ENCODE results near the gene FAM209B.

DNA sequence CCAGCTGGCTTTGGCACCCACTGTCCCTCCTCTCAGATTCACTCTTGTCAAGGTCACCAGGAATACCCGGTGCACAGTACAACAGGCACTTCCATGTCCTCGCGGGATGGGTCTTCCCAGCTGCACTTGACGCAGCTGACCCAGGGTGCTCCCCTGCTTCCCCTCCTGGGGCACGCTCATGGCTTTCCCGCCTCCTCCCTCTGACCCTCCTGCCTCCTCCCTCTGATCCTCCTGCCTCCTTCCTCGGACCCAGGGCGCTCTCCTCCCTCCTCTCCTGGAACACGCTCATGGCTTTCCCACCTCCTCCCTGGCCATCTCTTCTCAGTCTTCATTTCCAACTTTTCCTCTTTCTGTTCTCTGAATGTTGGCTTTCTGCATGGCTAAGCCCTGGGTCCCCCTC lies 42.1 kb downstream of the FAM209B start:
- TF ChIP-seq, protein P1, sequence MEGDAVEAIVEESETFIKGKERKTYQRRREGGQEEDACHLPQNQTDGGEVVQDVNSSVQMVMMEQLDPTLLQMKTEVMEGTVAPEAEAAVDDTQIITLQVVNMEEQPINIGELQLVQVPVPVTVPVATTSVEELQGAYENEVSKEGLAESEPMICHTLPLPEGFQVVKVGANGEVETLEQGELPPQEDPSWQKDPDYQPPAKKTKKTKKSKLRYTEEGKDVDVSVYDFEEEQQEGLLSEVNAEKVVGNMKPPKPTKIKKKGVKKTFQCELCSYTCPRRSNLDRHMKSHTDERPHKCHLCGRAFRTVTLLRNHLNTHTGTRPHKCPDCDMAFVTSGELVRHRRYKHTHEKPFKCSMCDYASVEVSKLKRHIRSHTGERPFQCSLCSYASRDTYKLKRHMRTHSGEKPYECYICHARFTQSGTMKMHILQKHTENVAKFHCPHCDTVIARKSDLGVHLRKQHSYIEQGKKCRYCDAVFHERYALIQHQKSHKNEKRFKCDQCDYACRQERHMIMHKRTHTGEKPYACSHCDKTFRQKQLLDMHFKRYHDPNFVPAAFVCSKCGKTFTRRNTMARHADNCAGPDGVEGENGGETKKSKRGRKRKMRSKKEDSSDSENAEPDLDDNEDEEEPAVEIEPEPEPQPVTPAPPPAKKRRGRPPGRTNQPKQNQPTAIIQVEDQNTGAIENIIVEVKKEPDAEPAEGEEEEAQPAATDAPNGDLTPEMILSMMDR (IDR thresholded peaks at IDR 0.05), result no peak
- no peak for TF ChIP-seq EP300 (IDR thresholded peaks at IDR 0.05)
- no peak for TF ChIP-seq POLR2A (IDR thresholded peaks at IDR 0.05)
- no peak for TF ChIP-seq POLR2AphosphoS5 (IDR thresholded peaks at IDR 0.05)
